Measurements from ENCODE around the gene RGS19.

Gene RGS19

DNA sequence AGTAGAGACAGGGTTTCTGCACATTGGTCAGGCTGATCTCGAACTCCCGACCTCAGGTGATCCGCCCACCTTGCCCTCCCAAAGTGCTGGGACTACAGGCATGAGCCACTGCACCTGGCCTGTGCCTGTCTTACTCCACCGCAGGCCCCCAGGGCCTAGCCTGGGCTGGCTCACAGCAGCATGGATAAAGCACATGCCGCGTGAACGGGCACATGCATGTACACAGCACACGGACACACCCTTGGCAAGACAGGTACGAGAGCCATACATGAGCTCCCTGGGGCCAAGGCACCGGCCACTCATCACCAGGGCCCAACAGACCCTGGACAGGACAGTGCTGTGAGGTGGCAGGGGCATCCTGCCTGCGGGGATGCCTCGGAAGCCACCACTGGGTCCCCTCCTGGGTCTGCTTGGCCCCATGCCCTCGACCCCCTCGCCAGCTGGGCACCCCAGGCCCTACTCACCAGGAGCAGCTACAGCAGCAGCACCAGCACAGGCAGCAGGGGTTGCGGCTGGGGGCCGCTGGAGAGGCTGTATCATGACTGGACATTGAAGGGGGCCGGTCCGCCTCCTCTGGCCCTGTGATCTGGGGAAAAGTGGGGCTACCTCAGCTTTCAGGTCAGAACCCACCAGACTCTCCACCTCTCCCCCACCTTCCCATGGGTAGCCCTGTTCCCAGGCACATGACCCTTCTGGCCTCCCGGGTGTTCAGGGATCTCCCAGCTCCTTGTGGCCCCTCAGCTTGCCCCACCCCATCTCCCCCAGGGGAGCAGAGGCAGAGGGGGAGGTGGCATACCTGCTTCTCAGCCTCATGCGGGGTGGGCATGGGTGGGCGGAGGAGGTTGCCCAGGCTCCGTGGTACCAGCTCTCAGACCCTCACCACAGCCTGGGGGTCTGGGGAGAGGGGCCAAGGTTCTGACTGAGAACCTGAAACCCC is 3.0 kb downstream of the RGS19 start:
- DNase-seq = no peak

DNA sequence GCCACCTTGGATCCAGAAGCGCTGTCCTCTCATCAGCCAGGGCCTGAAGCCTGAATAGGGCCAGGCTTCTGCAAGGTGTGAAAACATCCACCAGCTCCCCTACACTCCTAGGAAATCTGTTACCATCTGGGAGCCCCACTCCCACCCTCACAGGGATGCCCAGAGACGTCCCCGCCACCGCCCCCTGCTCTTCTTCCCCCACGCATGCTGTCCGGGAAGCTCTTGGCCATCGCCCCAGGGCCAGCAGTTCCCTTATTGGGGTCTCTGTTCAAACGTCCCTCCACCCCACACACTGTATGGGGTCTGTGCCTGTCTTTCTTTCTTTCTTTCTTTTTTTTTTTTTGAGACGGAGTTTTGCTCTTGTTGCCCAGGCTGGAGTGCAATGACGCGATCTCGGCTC is 3.8 kb downstream of the RGS19 start:
- DNase-seq = no peak

GRCh38 chr20:64074963-64075362 is 4.4 kb downstream of the RGS19 start:
- no peak for DNase-seq

DNA sequence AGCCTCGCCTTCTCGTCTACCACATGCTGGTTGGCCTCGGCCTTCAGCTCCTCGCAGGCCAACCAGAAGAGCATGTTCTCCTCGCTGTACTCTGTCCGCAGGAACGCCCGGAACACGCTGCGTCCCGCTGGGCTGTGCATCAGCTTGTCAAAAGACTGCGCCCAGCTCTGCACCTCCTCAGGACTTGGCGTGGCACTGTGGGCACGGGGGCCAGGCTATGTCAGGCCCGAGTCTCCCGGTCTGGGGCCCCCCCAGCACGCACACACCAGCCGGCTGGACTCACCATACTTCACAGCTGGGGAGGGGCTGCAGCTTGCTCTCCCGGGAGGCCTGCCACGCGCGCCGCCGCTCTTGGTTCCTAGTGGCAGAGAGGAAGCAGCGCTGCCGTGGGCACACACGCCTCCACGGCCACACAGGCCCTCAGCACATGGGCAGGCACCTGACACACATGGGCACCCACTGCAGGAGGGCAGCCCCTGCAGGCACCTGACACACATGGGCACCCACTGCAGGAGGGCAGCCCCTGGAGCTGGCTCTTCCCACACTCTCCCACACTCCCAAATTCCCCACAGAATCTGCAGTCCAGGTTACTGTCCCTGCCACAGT is 5.0 kb downstream of the RGS19 start:
- DNase-seq = no peak

GRCh38 chr20:64073476-64074183 is 5.7 kb downstream of the RGS19 start:
- no peak for DNase-seq

GRCh38 chr20:64072498-64073063 is 6.7 kb downstream of the RGS19 start:
- DNase-seq = no peak

DNA sequence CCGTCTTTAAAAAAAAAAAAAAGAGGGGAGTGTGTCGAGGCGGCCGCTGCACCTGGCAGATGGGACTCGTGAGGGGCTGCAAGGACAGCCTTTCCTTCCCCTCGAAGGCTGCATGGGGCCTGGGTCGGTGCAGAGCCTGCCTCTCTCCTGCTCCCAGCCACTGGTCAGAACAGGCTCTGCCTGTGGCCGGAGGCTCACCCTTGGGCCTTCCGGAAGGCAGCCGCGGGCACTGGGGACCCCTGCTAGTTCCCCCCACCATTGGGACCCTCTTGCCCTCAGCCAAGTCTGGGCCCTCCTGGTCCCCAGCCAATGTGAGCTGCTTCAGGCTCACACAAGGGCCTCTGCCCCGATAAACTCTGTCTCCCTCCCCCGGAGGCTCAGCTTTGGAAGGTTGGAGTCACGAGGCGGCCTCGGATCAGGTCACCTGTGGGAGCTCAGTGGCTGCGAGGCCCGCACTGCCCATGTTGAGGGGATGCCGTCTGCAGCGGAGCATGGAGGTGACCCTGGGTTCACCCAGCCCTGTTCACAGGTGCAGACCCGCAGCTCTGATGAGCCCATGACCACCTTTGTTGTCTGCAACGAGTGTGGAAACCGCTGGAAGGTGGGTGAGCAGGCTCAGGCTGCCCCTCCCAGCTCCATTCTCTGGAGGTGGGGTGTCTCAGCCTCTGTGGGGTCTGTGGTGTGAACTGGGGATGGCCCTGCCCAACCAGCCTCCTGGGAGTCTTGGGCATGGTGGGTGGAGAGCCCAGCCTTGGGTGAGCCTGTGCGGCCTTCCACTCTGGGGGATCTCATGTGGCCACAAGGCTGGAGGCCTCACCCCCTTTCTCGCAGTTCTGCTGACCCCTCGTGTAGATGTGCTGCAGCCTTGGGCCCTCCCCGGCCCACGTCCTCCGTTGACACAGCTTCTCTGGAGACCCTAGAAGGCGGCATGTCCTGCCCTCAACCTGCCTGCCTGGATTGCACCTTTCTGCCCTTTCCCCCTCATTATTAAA is 7.7 kb downstream of the RGS19 start:
- DNase-seq = no peak

DNA sequence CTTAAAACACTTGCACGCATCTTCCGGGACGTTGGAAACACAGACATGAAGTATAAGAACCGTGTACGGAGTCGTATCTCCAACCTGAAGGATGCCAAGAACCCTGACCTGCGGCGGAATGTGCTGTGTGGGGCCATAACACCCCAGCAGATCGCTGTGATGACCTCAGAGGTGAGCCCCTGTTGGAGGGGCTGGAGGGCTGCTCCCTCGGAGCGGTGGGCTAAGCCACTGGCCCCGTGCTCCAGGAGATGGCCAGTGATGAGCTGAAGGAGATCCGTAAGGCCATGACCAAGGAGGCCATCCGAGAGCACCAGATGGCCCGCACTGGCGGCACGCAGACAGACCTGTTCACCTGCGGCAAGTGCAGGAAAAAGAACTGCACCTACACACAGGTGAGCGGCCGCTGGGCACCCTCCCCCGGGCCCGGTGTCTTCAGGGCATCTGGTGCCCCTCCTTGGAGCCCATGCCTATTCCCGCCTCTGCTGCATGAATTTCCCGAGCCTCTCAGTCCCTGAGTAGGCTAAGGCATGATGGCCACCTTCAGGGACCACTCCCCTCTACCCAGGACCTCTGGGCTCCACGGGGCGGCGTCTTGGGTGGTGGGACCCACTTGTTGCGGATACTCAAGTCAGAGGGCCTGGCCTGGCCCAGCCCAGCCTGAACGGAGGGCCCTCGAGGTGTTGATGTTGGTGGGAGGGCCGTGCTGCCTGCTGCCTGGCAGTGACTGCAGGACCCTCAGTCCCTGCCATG is 8.9 kb downstream of the RGS19 start:
- no peak for DNase-seq

GRCh38 chr20:64069614-64070243 is 9.6 kb downstream of the RGS19 start:
- DNase-seq = no peak

GRCh38 chr20:64069209-64069613 is 10.1 kb downstream of the RGS19 start:
- no peak for DNase-seq

GRCh38 chr20:64068386-64069208 is 10.7 kb downstream of the RGS19 start:
- no peak for DNase-seq

GRCh38 chr20:64067733-64068307 is 11.5 kb downstream of the RGS19 start:
- DNase-seq = no peak

DNA sequence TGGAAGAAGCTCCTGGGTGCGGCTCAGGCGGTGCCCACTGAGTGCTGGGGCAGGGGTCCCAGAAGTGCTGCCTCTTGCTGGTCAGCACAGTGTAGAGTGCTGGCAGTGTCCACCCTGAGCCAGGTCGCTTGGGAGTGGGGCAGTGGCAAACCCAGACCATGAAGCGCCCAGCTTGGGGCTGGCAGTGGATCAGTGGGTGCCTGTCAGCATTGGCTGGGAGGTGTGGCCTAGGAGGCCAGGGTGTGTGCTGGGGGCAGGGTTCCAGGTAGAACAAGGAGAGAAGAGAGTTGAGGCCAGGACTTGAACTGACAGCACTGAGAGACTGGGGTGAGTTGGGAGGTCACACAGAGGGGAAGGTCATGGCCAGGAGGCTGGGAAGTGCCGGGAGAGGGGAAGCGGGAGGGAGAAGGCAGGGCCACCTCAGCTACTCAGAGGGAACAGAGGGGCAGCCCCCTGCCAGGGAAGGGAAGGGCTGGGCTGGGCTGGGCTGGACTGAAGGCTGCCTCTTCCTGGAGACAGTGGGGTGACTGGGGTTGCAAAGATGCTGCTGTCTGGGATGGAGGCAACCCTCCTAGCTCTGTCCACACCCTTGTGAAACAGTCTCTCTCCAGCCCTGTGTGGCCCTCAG is 12.2 kb downstream of the RGS19 start:
- DNase-seq = no peak

DNA sequence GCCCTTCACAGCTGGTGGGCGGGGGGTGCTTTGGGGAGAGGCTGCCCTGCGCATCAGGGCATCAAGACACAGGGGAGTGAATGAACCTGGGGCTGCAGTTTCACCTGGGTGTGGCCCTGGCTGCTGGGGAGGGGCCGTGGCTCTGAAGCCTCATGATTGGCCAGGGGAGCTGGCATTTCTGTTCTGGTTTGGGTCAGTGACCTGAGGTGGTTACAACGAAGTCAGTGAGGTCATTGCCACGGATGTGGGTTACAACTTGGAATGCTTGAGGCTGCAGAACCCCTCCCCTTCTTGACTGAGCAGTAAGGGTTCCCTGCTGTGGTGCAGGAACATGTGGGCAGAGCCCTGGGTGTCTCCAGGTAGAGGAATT is 13.4 kb downstream of the RGS19 start:
- DNase-seq = peak; percentile 59

DNA sequence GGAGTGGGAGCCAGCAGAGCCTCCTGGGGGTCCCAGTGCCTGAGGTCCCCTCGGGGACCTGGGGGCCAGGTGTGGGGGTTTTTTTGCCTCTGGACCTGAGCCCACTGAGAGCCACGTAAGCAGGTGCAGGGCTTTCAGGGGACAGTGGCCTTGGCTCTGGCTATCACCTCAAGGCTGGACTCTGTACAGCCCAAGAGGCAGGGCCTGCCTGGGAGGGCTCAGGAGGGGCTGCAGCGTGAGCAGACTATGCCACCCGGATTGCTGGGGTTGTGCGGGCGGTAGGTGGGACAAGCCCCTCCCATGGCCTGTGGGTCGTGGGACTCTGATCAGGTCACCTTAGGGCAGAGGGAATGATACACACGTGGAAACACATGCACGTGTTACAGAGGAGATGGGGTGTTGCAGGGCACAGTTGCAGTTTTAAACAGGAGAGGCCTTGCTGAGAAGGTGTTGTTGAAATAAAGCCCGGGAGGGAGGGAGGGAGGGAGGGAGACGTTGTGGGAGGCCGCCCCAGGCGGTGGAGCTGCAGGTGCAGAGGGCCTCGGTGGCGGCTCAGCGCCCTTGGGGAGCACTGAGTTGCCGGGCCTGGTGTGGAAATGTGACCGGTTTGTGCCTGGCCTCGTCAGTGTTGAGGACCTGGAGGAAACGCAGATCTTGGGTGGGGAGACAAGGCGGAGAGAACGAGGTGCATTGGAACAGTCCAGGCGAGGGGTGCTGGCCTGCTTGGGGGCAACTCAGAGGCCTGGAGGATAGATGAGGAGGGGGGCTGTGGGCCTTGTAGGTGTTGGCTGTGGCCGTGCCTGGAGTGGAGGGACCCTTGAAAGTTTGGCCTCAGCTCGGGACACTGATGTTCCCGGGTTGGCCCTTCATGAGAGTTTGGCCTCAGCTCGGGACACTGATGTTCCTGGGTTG is 14.0 kb downstream of the RGS19 start:
- DNase-seq = no peak

GRCh38 chr20:64064145-64064698 is 15.1 kb downstream of the RGS19 start:
- peak; percentile 47 for DNase-seq

GRCh38 chr20:64063389-64064144 is 15.8 kb downstream of the RGS19 start:
- DNase-seq = no peak

All from fibroblast of skin of scalp (primary cell).